Gastrocnemius medialis (tissue), 4 donors: Measurements from ENCODE around the gene ENGASE.

Source experiments
- CTCF ChIP-seq, 5 experiments: fragments of 450-650 bp in 3 of 5; fragments of 200-600 bp in 2 of 5; sonication (generic) in 2 of 5; IDR thresholded peaks in 4 of 5; conservative IDR thresholded peaks in 1 of 5; 1 replicate in 4 of 5; 2 replicates in 1 of 5; pipeline ENCODE4 v1.5.1; 2016 to 2019; ENCODE audit warnings: antibody characterized with exemption in 5 of 5, mild to moderate bottlenecking in 3 of 5, moderate library complexity in 3 of 5
- POLR2A ChIP-seq, 2 donors: fragments of 450-650 bp; IDR thresholded peaks; one replicate each; pipeline ENCODE4 v1.6.1; 2017; ENCODE audit warnings: antibody characterized with exemption in 2 of 2, mild to moderate bottlenecking in 2 of 2, moderate library complexity in 2 of 2

- TF ChIP-seq CTCF (IDR thresholded peaks at IDR 0.05 in 4 of 5, conservative IDR thresholded peaks at IDR 0.05 in 1 of 5): no peak
- no peak for TF ChIP-seq POLR2A (IDR thresholded peaks at IDR 0.05)
Observed at GRCh38 chr17:79091226-79091670, 16.6 kb downstream of the ENGASE start.
